HepG2 (cell line): ENCODE measurements around the gene CDCP1. TPM values are rescaled to one million over a fixed set of nuclear protein-coding genes. Genes with fewer than 3 reads are reported as not detected.

Experiments
- ATAC-seq: fragments of 200-7000 bp; cut with Tn5 transposase; 3 replicates; pipeline ENCODE4 v1.9.1; 2020; ENCODE audit warnings: mild to moderate bottlenecking, moderate library complexity
- BruUV-seq: library from RNA; stranded (reverse); fragments of 400-500 nt; replicated peaks from 2 replicates; lab custom pipeline; 2021; lab: Mats Ljungman, UMichigan
- CTCF ChIA-PET: fragments of 300-600 bp; formaldehyde crosslinking; extraction: SDS; loops from one replicate; lab custom pipeline; 2021; ENCODE audit warnings: low total read pairs, inconsistent platforms, low intra/inter-chr PET ratio; lab: Yijun Ruan, JAX
- POLR2A ChIA-PET: fragments of 350-600 bp; sonication (Branson Sonifier 250); formaldehyde crosslinking; loops from one replicate; lab custom pipeline; 2020; ENCODE audit warnings: antibody characterized with exemption, inconsistent platforms; lab: Yijun Ruan, JAX
- DNase-seq: peaks from one replicate; pipeline ENCODE4 v3.0.0-alpha.2; 2015; ENCODE audit warnings: low spot score
- FAIRE-seq: peaks from 3 replicates; lab custom pipeline; 2011; peaks lifted over from hg19 to GRCh38; lab: Jason Lieb, UNC
- H2AFZ ChIP-seq: one replicate; pipeline ENCODE4 v1.6.1; 2011; ENCODE audit warnings: low read length, inconsistent platforms
- H3K27ac ChIP-seq: fragments of 300-600 bp; 3 replicates; pipeline ENCODE4 v1.8.0; 2011; ENCODE audit warnings: mixed run types, mild to moderate bottlenecking, mixed read lengths, low read length, inconsistent platforms; ENCODE audit not compliant: insufficient read depth; ENCODE audit errors: extremely low read length
- H3K27me3 ChIP-seq, 2 experiments: fragments of 200-600 bp in 1 of 2; 2 replicates in 1 of 2; 3 replicates in 1 of 2; pipeline versions ENCODE4 v1.6.0 to v1.8.0; 2011; ENCODE audit warnings: low read length in 2 of 2, mild to moderate bottlenecking in 2 of 2, moderate library complexity in 2 of 2, inconsistent platforms in 1 of 2; ENCODE audit not compliant: insufficient read depth in 2 of 2, control insufficient read depth in 1 of 2
- H3K36me3 ChIP-seq, 2 experiments: fragments of 200-600 bp in 1 of 2; replicated peaks in 1 of 2; 2 replicates in 1 of 2; 3 replicates in 1 of 2; pipeline versions ENCODE4 v1.5.1 to v1.8.0; 2011; ENCODE audit warnings: low read length in 2 of 2, inconsistent platforms in 1 of 2; ENCODE audit not compliant: insufficient read depth in 2 of 2, control insufficient read depth in 1 of 2
- H3K4me1 ChIP-seq: 2 replicates; pipeline ENCODE4 v1.5.1; 2012; ENCODE audit warnings: low read length, inconsistent platforms; ENCODE audit not compliant: insufficient read depth
- H3K4me2 ChIP-seq: 2 replicates; pipeline ENCODE4 v1.6.0; 2011; ENCODE audit warnings: low read depth, low read length, inconsistent platforms
- H3K4me3 ChIP-seq, 3 experiments: fragments of 200-600 bp in 1 of 3; sonication (generic), shearing (Covaris generic) in 1 of 3; replicated peaks in 1 of 3; 2 replicates each; pipeline ENCODE4 v1.5.1; 2011 to 2016; ENCODE audit warnings: low read length in 3 of 3, inconsistent platforms in 2 of 3, low read depth in 2 of 3, mild to moderate bottlenecking in 2 of 3, control low read depth in 1 of 3, mixed read lengths in 1 of 3; ENCODE audit not compliant: insufficient read depth in 1 of 3
- H3K79me2 ChIP-seq: one replicate; pipeline ENCODE4 v1.6.1; 2011; ENCODE audit warnings: low read length, inconsistent platforms; ENCODE audit not compliant: insufficient read depth
- H3K9ac ChIP-seq: 2 replicates; pipeline ENCODE4 v1.6.0; 2011; ENCODE audit warnings: mild to moderate bottlenecking, low read depth, low read length, inconsistent platforms; ENCODE audit not compliant: insufficient read depth
- H3K9me3 ChIP-seq: 2 replicates; pipeline ENCODE4 v1.5.1; 2012; ENCODE audit warnings: mild to moderate bottlenecking, low read length
- H4K20me1 ChIP-seq: 2 replicates; pipeline ENCODE4 v1.6.0; 2011; ENCODE audit warnings: inconsistent platforms, mild to moderate bottlenecking, low read length, moderate library complexity; ENCODE audit not compliant: insufficient read depth
- CENPBD1 ChIP-seq: sonication (generic); formaldehyde crosslinking; IDR thresholded peaks from 2 replicates; pipeline ENCODE4 v1.8.0; 2022; ENCODE audit warnings: missing genetic modification reagents, low read depth, mild to moderate bottlenecking, borderline replicate concordance
- CREBL2 ChIP-seq: sonication (generic); formaldehyde crosslinking; IDR thresholded peaks from 2 replicates; pipeline ENCODE4 v1.8.1; 2023; ENCODE audit warnings: missing genetic modification reagents, mild to moderate bottlenecking, borderline replicate concordance
- ETV6 ChIP-seq: sonication (generic); formaldehyde crosslinking; conservative IDR thresholded peaks from 2 replicates; pipeline ENCODE4 v1.4.0; 2020; ENCODE audit warnings: missing genetic modification reagents
- GMEB1 ChIP-seq: sonication (generic); formaldehyde crosslinking; IDR thresholded peaks from 2 replicates; pipeline ENCODE4 v1.5.1; 2020; ENCODE audit warnings: missing genetic modification reagents, mild to moderate bottlenecking, borderline replicate concordance
- MLX ChIP-seq: IDR thresholded peaks from 2 replicates; pipeline ENCODE4 v1.6.1; 2016
- MYPOP ChIP-seq: sonication (generic); formaldehyde crosslinking; IDR thresholded peaks from 2 replicates; pipeline ENCODE4 v1.8.1; 2023; ENCODE audit warnings: mild to moderate bottlenecking, moderate library complexity, missing genetic modification reagents
- PATZ1 ChIP-seq: sonication (generic); formaldehyde crosslinking; IDR thresholded peaks from 2 replicates; pipeline ENCODE4 v1.4.0; 2020; ENCODE audit warnings: missing genetic modification reagents
- PHF21A ChIP-seq: sonication (generic); formaldehyde crosslinking; IDR thresholded peaks from 2 replicates; pipeline ENCODE4 v1.5.0; 2020; ENCODE audit warnings: mild to moderate bottlenecking, missing genetic modification reagents
- SMAD3 ChIP-seq: sonication (generic); formaldehyde crosslinking; IDR thresholded peaks from 2 replicates; pipeline ENCODE4 v1.4.0; 2020; ENCODE audit warnings: missing genetic modification reagents
- SOX6 ChIP-seq, 2 experiments: fragments of 450-650 bp in 1 of 2; sonication (generic) in 1 of 2; formaldehyde crosslinking in 1 of 2; IDR thresholded peaks; 2 replicates each; pipeline versions ENCODE4 v1.4.0 to v1.6.1; 2017 to 2020; ENCODE audit warnings: antibody characterized with exemption in 1 of 2, mild to moderate bottlenecking in 1 of 2, missing genetic modification reagents in 1 of 2
- SRSF1 ChIP-seq: fragments of 200-400 bp; formaldehyde crosslinking; optimal IDR thresholded peaks from 2 replicates; pipeline ENCODE3; 2017; ENCODE audit warnings: mild to moderate bottlenecking, low read depth, low read length, moderate library complexity
- TCF7 ChIP-seq: sonication (generic); IDR thresholded peaks from 2 replicates; pipeline ENCODE4 v1.6.1; 2016; ENCODE audit warnings: antibody characterized with exemption, low read depth
- THYN1 ChIP-seq: sonication (generic); formaldehyde crosslinking; IDR thresholded peaks from 2 replicates; pipeline ENCODE4 v1.8.1; 2023; ENCODE audit warnings: low read depth, mild to moderate bottlenecking, moderate library complexity, missing genetic modification reagents, borderline replicate concordance
- ZFP1 ChIP-seq: IDR thresholded peaks from 2 replicates; pipeline ENCODE4 v1.6.1; 2016
- ZMYM4 ChIP-seq: sonication (generic); formaldehyde crosslinking; IDR thresholded peaks from 2 replicates; pipeline ENCODE4 v1.8.1; 2023; ENCODE audit warnings: mild to moderate bottlenecking, missing genetic modification reagents
- ZNF496 ChIP-seq: sonication (generic); formaldehyde crosslinking; IDR thresholded peaks from 2 replicates; pipeline ENCODE4 v1.8.1; 2023; ENCODE audit warnings: mild to moderate bottlenecking, moderate library complexity, missing genetic modification reagents; ENCODE audit not compliant: insufficient replicate concordance
- ZNF549 ChIP-seq: sonication (generic); formaldehyde crosslinking; IDR thresholded peaks from 2 replicates; pipeline ENCODE4 v1.5.0; 2020; ENCODE audit warnings: missing genetic modification reagents
- ZNF749 ChIP-seq: sonication (generic); formaldehyde crosslinking; IDR thresholded peaks from 2 replicates; pipeline ENCODE4 v1.8.0; 2022; ENCODE audit warnings: mild to moderate bottlenecking, missing genetic modification reagents, moderate library complexity, borderline replicate concordance
- WGBS: methylation state at CpG from one replicate; pipeline ENCODE4 v1.1.6; 2017; ENCODE audit warnings: low lambda C conversion rate; 5-methylcytosine and 5-hydroxymethylcytosine counted together
- in situ Hi-C: cut with HindIII; loops from 2 replicates; pipeline ENCODE4 v1.10.0; 2017; ENCODE audit warnings: low pct_unique_long_range_greater_than_20kb; ENCODE audit not compliant: extremely low pct_ligation_motif_present
- intact Hi-C: fragments of 100-400 bp; cut with micrococcal nuclease; formaldehyde crosslinking; loops from one replicate; pipeline ENCODE4 v1.10.0; 2022; ENCODE audit not compliant: unreplicated experiment
- polyA plus RNA-seq, 8 experiments: library from polyadenylated mRNA; depleted of rRNA in 3 of 8; stranded (reverse) in 7 of 8; unstranded in 1 of 8; fragments of >200 nt; fragmentation: Illumina TruSeq in 4 of 8; extraction: Trizol in 4 of 8; gene quantifications; 2 replicates each; pipeline versions ENCODE4 v1.2.1 to v1.2.3, GENCODE V29; 2011 to 2016; ENCODE audit warnings: low read depth in 4 of 8, missing spikeins in 1 of 8, mixed read lengths in 1 of 8; ENCODE audit not compliant: insufficient read depth in 1 of 8
- total RNA-seq, 5 experiments: library from RNA; depleted of rRNA; stranded (reverse); fragments of >200 nt; fragmentation: Illumina TruSeq; extraction: Trizol; gene quantifications; 2 replicates each; pipeline ENCODE4 v1.2.3, GENCODE V29; 2016; ENCODE audit warnings: low read depth in 1 of 5

CDCP1 gene
- total and polyA plus RNA-seq, 2 of the 13 experiments (the other 11 are each of a cell fraction or from before 2014, with no cell fraction given): 0.11 to 0.18 TPM

GRCh38 chr3:45134758-45135521 is 11.2 kb downstream of the CDCP1 start:
- Histone ChIP-seq H3K9me3 (no peaks in the 10 kb centered on the region), H2AFZ (no peak overlapping the region), H3K4me3 (no peak overlapping the region), H3K9ac (no peak overlapping the region), H3K4me1 (no peaks in the 10 kb centered on the region), H3K27ac (no peak overlapping the region), H3K4me2 (no peak overlapping the region), H3K79me2 (no peaks in the 10 kb centered on the region), H3K36me3 (no peaks in the 10 kb centered on the region), H3K27me3 (peaks cover 0 to 8% of the 10 kb centered on the region in 2 experiments; a peak in 1 of 5 replicates), H4K20me1 (no peaks in the 10 kb centered on the region)
- intact Hi-C loops (no loop called here), in situ Hi-C loops (no loop called here)
- ChIA-PET POLR2A (no interaction called here), CTCF (no interaction called here)
- WGBS: 36% methylated on average over 5 of the region's 5 CpGs
- ATAC-seq (no peak), FAIRE-seq (no peak), DNase-seq (no peak)
- no TSS peak for BruUV-seq
- TF ChIP-seq PHF21A (no peak), ZNF549 (no peak), GMEB1 (CRISPR knock-in tag) (no peak), PATZ1 (CRISPR knock-in tag) (no peak), ZNF496 (CRISPR knock-in tag) (no peak), ZMYM4 (CRISPR knock-in tag) (no peak), ETV6 (CRISPR knock-in tag) (no peak), ZFP1 (CRISPR knock-in tag) (no peak), MLX (CRISPR knock-in tag) (no peak), SOX6 (IDR thresholded peaks at IDR 0.05) (no peak), SOX6 (CRISPR knock-in tag; IDR thresholded peaks at IDR 0.05) (no peak), ZNF749 (CRISPR knock-in tag) (no peak), SMAD3 (CRISPR knock-in tag) (no peak), THYN1 (no peak), CREBL2 (CRISPR knock-in tag) (no peak), TCF7 (no peak), MYPOP (CRISPR knock-in tag) (no peak), SRSF1 (no peak), CENPBD1 (CRISPR knock-in tag) (no peak)
